Ishikawa (cell line): ENCODE data around the gene TERT.

Experiments used
- CEBPB ChIP-seq: IDR thresholded peaks from 2 replicates; pipeline ENCODE4 v1.6.1; 2012
- CREB1 ChIP-seq: IDR thresholded peaks from 2 replicates; pipeline ENCODE4 v1.6.1; 2012; ENCODE audit warnings: low read depth
- EGR1 ChIP-seq: IDR thresholded peaks from 2 replicates; pipeline ENCODE4 v1.6.1; 2012
- EP300 ChIP-seq: IDR thresholded peaks from 2 replicates; pipeline ENCODE4 v1.6.1; 2012; ENCODE audit warnings: borderline replicate concordance
- FOXM1 ChIP-seq: IDR thresholded peaks from 2 replicates; pipeline ENCODE4 v1.6.1; 2012; ENCODE audit warnings: low read depth, borderline replicate concordance
- RAD21 ChIP-seq: IDR thresholded peaks from 2 replicates; pipeline ENCODE4 v1.6.1; 2012; ENCODE audit warnings: low read depth
- TAF1 ChIP-seq: IDR thresholded peaks from 2 replicates; pipeline ENCODE4 v1.6.1; 2012; ENCODE audit warnings: low read depth, mild to moderate bottlenecking
- TCF12 ChIP-seq: IDR thresholded peaks from 2 replicates; pipeline ENCODE4 v1.6.1; 2012; ENCODE audit warnings: low read depth

DNA sequence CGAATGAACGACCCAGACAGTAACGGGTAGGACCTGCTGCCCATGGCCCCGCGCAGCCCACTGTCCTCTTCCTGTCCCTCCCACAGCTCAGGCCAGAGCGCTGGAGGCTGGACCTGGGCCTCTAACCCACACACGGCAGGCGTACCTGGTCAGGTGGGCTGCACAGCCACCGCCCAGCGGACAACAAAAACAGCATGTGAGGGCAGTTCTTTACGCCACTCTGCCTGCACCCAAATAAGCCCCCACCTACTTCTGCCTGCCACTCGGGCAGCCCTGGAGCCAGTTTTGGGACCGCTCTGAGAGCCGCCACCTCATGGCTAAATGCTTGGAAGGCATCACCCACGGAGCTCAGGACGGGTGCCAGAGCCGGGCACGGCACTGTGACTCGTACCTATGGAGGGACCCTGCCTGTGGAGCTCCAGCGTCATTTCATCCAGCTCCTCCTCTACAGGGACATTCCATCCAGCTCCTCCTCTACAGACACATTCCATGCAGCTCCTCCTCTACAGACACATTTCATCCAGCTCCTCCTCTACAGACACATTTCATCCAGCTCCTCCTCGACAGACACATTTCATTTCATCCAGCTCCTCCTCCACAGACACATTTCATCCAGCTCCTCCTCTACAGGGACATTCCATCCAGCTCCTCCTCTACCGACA is 31.1 kb upstream of the TERT start:
- TF ChIP-seq TAF1 (no peak), FOXM1 (no peak), RAD21 (no peak; the same call in 1 of the 2 replicates), TCF12 (no peak), CREB1 (no peak), EP300 (no peak), CEBPB (no peak), EGR1 (no peak)
